ENCODE measurements around the gene SBK3.

DNA sequence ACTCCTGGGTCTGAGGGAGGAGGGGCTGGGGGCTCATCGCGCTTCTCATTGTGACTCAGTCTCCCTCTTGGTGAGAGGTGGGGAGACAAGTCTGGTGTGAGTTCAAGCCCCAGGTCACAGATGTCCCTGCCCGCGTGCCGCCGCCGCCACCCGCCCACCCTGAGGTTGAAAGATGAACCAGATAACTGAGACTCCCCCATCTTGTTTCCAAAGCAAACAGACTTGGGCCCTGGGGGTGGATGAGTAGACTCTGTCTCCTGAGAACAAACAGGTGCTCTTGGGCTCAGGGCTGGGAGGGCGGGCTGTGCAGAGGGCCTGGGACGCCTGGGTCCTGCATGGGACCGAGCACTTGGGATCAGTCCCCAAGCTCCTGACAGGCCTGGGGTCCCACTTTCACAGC is 9.0 kb downstream of the SBK3 start:
- no peak for TF ChIP-seq CTCF (IDR thresholded peaks at IDR 0.05; ENCODE audit: low read length)
- TF ChIP-seq EZH2 (optimal IDR thresholded peaks at IDR 0.05; ENCODE audit: low read depth, low read length): no peak
